Cortex of kidney (tissue), 1 donor: ENCODE data around the gene WNT5A.

Experiments
- DNase-seq: peaks from one replicate; lab custom pipeline; 2025; lab: John Stamatoyannopoulos, UW

The WNT5A gene

DNA sequence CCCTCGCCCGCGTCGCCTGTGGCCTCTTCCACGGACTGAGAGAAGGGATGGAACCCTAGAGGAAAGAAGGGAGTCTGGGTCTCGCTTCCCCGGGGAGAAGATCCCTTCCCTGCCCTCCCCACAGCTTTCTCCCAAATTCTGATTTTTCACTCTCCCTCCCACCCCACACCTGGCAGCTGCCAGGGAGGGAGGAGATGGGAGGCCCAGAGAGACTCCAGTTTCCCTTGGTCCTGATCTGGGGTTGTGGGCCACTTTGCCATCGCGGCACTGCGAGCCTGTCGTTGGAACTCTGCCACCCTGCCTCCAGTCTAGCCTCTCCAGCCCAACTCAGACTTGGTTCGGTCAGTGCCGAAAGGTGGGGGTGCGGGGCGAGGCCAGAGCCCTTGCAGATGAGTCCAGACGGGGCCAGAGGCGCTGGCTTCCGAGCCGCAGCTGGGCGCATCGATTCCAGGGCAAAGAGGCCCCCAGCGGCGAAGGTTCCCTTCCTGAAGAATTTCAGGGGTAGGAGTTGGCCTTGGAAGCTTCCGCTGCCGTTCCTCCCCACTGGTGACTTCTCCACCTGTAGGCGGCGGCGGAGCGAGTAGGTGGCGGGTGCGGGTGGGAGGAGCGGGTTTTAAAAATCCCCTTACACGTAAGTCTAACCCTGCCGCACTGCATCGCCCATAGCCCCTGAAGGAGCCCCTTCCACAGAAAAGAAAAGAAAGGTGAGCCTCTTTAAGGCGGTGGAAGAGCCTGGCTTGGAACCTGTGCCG, 5.2 kb downstream of the WNT5A start:
- DNase-seq, result no peak

DNA sequence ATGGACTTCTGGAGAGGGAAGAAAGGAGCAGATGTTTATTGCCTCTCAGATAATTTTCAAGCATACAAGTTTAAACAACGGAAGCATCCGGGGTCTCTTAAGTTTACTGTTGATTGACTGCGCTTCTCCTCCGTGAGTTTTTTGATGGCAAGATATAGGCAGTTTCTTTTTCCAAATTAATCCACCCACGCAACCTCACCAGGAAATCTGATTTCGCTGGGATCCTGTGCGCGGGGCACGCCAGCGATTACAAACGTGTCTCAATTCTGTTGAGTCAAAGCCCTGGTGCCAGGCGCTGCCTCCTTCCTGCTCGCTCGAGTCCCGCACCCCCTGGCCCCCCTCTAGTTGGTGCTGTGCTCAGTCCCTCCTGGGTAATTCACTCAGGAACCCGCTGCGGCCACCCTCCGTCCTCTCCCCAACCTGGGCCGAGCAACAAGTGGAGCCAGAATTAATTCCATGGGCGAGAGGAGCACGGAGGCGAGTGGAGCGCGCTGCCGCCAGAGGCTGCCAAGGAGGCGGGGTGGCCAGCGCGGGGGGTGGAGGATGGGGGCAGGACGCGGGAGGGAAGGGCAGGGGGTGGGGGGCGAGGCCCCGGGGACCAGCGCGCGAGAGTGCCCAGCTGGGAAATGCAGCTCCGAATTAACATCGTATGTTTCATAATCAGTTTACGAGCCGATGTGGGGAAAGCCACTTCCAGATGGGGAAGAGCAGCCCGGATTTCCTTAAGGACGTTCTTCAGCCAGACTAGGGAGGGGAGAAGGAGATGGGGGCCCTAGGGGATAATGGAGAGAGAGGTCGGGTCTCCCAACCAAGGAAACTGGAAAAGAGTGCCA, 6.0 kb downstream of the WNT5A start:
- DNase-seq, result no peak

DNA sequence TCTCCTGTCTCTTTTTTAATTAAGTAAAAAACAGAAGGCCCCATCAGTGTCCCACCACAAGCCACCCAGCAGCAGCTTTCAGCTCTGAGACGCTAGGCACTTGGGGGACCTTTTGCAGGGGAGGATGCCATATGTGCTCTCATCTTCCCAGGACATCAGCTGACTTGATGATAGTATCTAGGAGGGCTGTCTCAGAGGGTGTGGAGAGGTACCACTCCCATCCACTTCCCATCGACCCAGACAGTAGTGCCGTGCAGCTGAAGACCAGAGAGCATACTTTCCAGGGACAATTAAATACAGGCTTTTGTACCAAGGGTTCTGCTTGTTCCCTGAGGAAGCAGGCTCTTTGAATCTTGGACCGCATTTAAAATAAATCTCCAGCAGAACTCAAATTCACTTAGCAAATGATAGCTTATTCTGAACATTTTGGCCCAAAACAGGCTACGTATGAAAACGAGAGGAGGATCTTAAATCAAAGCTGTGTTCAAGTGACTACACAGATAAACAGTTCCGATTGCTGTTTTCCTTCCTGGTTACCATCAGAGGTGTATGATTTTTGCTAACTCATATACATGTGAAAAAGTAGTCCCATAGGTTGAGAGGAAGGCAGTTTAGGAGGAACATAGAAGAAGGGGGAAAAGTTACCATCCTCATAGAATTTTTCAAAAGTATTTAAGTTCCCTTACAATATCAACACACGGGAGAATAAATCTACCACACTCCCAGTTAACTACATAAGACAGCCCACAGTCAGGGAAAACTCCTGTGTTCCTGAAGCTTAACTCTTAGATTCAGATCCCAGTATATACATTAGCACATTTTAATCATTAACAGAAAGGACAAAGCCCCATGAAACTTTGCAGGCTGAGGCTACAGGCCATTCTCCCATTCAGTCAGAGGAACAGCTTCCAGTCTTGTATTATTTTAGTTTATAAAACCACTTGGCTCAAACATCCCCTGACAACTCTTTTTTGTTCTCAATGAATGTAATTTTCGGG, 9.5 kb downstream of the WNT5A start:
- DNase-seq, result no peak

DNA sequence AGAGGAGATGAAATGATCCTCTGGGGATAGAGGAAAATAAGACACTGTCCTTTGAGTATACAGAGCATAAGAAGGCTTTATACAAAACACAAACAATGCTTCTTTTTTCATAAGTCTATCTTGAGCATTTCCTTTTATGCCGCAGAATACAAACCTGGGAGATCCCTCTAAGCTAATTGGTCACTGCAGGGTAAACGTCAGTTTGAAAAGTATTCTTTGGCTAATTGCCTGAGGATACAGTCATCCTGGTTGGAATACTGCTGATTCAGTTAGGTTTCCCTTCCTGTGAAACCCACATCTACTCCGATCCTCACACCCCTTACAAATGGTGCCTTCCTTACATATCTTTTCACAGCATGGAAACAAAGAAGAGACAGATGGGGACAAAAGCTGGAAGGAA, 10.6 kb downstream of the WNT5A start:
- DNase-seq, result no peak

DNA sequence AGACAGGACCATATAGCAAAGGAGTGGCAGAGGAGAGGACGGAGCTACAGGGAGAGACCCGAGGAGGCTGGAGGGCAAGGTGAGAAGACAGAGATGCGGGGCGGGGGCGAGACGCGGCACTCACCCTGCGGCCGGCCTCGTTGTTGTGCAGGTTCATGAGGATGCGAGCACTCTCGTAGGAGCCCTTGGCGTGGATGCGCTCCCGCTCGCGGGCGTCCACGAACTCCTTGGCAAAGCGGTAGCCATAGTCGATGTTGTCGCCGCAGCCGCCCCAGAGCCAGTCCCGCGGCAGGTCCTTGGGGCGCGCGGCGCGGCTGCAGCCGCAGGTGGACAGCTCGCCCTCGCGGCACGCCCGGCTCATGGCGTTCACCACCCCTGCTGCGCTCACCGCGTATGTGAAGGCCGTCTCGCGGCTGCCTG, 12.9 kb downstream of the WNT5A start:
- DNase-seq, result no peak

DNA sequence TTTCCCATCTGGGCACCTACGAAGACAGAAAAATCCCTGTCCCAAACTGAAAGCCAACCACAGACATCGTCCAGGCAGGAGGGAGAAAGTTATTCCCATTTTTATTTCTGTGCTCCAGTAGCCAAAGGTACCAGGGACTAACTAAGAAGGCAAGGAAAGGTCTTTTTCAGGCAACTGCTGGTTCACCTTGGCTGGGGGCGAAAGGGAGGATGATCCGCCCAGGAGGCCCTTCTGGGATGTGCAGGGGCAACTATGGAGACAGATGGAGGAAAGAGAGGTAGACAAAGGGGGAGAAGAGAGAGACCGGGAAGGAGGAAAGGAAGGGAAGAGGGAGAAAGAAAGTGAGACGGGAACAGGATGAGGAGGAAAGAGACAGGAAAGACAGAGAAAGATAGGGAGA, 13.3 kb downstream of the WNT5A start:
- no peak for DNase-seq

DNA sequence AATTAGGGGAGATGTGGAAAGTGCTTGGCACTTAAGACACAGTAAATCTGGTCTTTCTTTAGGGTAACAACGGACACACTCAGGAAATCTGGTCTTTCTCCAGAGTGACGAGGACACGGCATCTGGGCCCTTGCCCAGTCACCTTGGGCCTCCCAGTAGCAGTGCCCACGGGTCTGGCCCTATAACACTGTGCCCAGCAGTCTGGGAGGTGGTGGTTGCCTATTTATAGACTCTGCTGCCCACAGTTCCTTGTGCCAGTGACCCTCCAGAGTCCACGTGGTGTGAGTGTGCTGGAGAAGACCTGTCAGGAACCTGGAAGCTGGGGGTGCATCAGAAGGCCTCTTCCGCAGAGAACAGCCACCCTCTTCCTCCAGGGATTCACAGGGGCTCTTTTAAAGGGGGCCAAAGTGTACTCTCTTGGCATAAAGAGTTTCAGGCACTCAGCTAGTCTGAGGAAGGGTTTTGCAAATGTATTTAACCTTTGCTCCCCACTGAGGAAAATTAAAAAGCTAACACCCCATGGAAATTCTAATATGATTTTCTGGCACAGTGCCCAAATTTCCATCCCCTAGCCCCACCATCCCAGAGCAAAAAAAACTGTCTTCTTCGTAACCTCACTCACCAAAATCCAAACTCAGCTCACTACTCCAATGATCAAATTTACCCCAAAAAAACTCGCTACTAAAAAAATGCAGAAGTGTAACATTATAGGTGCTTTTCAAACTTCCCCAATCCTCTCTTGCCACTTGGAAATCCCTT, 15.4 kb downstream of the WNT5A start:
- DNase-seq, result no peak

DNA sequence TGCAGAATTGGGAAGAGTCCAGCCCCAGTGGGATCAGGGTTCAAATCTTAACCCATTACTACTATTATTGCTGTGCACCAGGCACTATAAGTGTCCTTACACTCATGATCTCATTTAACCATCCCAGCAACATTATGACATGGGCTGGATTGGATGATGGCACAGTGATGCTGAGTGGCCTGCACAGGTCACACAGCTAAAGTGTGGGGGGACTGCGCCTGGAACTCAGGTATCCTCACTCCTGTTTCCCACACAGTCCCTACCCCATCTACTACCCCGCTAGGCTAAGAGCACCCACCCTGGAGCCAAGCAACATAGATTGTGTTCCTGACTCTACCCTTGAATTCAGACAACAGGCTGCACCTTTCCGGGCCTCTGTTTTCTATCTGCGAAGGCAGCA, 16.0 kb downstream of the WNT5A start:
- no peak for DNase-seq

DNA sequence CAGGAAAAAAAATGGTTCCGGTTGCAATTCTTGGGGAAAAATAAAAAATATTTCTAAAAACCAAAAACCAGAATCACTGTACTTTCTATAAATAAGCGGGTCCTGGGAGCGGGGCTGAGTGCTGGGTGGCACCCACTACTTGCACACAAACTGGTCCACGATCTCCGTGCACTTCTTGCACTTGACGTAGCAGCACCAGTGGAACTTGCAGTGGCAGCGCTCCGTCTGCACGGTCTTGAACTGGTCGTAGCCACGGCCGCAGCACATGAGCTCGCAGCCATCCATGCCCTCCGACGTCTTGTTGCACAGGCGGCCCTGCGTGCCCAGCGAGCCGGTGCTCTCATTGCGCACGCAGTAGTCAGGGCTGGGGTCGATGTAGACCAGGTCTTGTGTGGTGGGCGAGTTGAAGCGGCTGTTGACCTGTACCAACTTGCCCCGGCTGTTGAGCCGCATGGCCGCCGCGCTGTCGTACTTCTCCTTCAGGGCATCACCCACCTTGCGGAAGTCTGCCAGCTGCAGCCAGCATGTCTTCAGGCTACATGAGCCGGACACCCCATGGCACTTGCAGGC, 17.1 kb downstream of the WNT5A start:
- DNase-seq, result no peak

DNA sequence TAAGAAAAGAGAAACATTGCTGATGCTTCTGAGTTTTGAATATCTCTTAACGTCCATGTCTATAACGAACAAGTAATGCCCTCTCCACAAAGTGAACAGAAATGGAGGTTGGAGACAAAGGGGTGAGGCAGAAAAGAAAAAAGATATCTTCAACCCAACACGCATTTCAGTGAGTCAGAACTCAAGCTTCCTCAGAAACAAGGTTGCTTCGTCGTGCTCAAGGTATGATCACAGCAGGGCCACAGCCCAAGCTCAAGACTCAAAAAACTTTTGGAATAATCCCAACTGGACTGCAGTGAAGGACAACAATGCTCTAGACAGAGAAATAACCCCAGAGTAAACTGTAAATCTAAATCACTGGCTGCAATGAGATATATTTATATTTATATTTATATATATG, 18.9 kb downstream of the WNT5A start:
- no peak for DNase-seq

DNA sequence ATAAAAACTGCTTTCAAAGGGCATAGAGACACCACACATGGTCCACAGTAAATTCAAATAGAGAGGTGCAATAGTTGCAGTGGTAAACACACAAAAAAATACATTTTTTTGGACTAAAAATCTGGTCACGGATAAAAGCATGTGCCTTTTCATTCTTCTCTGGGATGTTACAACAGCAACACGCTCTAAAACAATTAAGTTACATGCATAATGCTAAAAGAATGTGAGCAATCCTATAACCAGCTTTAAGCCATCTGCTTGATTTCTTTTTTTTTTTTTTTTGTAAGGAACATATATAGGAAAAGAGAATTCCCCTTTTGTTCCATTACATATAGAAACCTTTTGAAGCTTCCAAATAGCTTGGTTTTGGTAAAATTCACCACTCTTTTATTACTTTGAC, 20.0 kb downstream of the WNT5A start:
- DNase-seq, result no peak

DNA sequence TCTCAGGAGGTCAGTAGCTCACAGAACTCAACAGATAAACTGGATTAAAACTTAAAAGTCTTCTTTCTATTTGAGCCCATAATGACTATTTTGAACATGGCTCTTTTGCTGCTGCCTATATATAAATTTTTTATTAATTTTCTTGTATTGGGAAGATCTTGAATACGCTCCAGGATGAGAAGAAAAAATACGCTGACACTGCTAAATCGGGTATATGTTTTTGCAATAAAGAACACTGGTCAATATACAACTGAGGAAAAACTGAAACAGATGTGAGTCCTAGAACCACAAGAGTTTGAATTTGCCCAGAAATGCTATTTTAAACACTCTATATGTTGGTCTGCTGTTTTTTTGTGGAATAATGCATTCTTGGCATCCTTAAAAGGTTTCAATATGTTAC, 20.6 kb downstream of the WNT5A start:
- no peak for DNase-seq

DNA sequence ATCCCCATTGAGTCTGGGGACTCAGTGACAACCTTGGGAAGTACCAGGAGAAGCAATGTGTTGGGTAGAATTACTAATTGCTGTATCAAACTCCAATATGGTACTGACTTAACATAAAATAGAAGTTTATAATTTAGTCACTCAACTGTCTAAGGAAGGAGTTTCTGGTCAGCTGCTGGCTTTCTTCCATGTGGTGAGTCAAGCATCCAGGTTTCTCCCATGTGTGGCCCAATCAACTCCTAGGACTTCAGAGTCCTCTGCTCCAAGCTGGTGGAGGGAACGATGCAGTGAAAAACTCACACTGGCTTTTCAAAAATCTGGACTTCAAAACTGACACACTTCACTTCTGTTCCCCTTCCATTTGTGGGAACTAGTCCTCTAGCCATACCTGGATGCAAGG, 25.2 kb downstream of the WNT5A start:
- DNase-seq, result no peak

DNA sequence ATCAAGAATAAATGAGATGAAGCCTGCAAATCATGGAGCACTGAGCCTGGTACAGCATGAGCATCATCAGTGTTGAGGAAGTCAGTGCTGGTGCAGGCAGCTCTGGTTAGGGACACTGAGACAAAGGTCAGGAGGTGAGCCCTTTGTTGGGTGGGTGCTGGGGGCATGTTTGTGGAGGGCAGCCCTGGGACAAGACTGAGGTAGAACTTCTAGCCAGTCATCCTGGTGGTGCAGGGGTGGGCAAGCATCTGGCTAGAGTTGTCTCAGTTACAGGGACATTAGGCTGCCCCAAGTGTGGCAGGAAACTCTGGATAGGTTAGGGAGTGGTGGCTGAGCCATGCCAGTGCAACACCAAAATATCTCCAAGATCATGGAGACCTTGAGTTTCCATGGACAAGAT, 27.3 kb downstream of the WNT5A start:
- DNase-seq, result no peak

DNA sequence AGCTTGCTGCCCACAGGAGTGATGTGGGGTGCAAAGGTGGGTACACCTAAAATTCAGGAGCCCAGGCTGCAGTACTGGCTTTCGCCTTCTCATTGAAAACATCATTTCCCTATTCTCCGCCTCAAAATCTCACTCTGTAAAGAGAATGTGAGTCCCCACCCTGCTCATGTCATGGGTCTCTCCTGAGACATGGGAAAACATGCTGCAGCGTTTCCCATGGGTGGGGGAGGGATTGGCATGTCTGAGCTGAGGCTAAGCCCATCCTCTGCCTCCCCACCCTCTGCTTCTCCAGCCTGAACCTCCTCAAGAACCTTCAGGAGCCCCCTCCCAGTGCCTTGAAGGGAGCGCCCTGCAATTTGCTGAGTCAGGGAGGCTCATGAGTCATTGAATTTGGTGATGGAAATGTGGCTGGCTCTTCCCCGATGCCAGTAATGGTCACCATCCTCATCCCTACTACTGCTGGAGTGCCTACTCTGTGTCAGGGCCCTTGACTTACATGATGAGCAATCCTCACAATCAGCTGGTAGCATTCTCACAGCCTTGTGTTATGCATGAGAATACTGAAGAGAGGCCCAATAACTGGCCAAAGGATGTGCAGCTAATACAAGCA, 28.8 kb downstream of the WNT5A start:
- no peak for DNase-seq

DNA sequence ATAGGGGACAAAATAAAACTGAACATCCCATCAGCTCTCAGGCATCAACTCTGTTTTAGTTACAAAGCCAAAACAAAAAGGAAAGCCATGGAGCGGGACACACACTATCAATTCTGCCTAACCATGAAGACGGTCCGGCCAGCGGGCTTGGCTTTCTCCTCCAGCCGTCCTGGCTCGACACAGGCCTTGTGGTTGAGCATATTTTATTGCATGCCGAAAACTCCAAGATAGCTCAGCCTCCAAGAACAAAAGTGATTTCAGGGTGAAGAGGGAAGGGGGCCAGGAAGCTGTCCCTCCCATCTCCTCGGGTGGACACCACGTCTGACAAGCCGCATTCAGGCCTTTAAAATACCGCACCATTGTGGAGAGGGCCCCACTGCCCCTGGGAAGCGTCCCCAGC, 31.2 kb downstream of the WNT5A start:
- no peak for DNase-seq

DNA sequence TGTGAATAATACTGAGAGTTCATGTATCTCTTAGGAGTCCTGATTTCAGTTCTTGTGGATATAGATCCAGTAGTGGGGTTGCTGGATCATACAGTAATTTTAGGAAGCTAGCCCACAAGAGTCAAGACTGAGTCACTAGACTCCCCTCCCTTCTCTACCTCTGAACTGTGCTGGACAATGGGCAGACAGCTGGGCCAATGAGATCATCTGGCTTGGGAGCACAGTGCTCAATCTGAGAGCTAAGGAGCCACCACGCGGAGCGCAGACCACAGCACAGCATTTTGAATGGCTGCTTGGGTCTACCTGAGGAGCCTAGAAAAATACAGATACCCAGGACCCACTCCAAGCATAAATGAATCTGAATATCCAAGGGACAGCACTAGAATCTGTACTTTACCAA, 32.5 kb downstream of the WNT5A start:
- DNase-seq, result no peak

DNA sequence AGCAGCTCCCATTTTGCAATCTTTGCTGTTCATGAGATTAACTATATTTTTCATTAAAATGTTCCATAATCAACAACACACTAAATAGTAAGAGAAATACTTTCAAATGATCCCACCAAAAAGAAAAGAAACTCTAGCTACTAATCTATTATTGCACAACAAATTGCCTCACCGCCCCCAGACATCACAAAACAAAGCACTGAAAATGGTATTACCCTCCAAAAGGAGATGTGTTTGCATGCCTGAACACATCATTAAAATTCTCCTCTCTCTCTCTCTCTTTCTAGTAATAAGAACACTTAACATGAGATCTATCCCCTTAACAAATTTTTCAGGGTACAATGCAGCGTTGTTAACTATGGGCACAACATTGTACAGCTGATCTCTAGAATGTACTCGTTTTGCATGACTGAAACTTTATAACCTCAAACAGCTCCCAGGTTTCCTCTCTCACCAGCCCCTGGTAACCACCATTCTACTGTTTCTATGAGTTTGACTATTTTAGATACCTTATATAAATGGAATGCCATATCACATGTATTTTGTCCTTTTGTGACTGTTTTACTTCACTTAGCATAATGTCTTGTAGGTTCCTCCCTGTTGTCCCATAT, 33.1 kb downstream of the WNT5A start:
- DNase-seq, result no peak

DNA sequence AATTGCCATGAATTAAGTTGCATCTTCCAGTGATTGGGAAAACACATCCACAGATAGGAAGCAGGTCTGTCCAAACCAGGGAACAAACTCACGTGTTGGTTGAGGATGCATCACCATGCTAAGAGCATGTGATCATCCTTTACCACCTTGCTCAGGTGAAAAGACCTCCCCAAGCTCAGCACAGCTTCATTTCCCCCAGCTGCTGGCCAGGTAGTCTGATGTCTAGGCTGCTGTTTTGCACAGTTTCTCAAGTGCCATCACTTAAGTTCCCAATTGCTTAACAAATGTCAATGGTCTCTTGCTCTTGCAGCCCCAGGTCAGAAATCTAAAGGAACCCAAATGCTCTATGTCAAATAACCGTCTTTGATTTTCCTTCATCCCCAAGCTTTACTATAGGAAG, 34.2 kb downstream of the WNT5A start:
- no peak for DNase-seq

DNA sequence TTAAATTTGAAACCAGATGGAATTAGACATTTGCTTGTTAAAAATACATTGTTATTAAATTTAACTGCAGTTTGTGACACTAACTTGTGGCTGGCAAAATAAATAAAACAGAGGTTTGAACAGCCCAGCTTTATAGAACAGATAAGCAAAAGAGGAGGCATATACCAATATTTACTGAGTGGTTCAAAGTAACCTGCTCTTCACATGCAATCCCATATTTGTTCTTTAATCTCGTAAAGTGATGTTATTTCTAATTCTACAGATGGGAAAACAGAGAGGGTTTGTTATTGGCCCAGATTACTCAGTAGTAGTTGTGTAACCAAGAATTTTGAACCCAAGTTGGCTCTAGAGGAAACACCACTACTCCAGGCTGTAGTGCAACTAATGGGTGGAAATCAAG, 37.6 kb downstream of the WNT5A start:
- DNase-seq, result no peak
